Vagina (tissue), 2 donors: Measurements from ENCODE around the gene COA4. TPM values are rescaled to one million over a fixed set of nuclear protein-coding genes. Genes with fewer than 3 reads are reported as not detected.

Experiments used
- DNase-seq, 2 donors: peaks; one replicate each; pipeline ENCODE4 v3.0.0-alpha.2; 2017; ENCODE audit errors: extremely low spot score in 2 of 2
- H3K27ac ChIP-seq: fragments of 200-600 bp; sonication (generic); one replicate; pipeline ENCODE4 v1.5.1; 2019
- H3K27me3 ChIP-seq: fragments of 200-600 bp; sonication (generic); one replicate; pipeline ENCODE4 v1.5.1; 2019
- H3K36me3 ChIP-seq, 2 donors: fragments of 200-600 bp; sonication (generic); one replicate each; pipeline ENCODE4 v1.5.1; 2017 to 2019
- H3K4me1 ChIP-seq: fragments of 200-600 bp; sonication (generic); one replicate; pipeline ENCODE4 v1.5.1; 2019
- H3K4me3 ChIP-seq, 2 donors: fragments of 200-600 bp; sonication (generic); 1 replicate in 1 of 2; 2 replicates in 1 of 2; pipeline ENCODE4 v1.5.1; 2016 to 2019
- H3K9me3 ChIP-seq: fragments of 200-600 bp; sonication (generic); one replicate; pipeline ENCODE4 v1.5.1; 2019
- POLR2A ChIP-seq, 2 donors: fragments of 450-650 bp; IDR thresholded peaks; one replicate each; pipeline ENCODE4 v1.6.1; 2017; ENCODE audit warnings: antibody characterized with exemption in 2 of 2, mild to moderate bottlenecking in 2 of 2, moderate library complexity in 2 of 2
- POLR2AphosphoS5 ChIP-seq, 2 donors: sonication (generic); formaldehyde crosslinking; IDR thresholded peaks; one replicate each; pipeline ENCODE4 v1.9.0; 2017; ENCODE audit warnings: antibody characterized with exemption in 2 of 2, mild to moderate bottlenecking in 2 of 2, low read depth in 1 of 2; ENCODE audit not compliant: insufficient read depth in 1 of 2
- intact Hi-C: fragments of 100-400 bp; cut with DNase I; formaldehyde crosslinking; loops from one replicate; pipeline ENCODE4 v1.15.1; 2023
- total RNA-seq: library from RNA; depleted of rRNA; stranded (reverse); fragments of >200 nt; gene quantifications from one replicate; pipeline ENCODE4 v1.2.3, GENCODE V29; 2016
- TF ChIP-seq, protein P1 (sequence below), 3 experiments: fragments of 450-650 bp in 2 of 3; fragments of 200-600 bp in 1 of 3; sonication (generic) in 1 of 3; IDR thresholded peaks; one replicate each; pipeline ENCODE4 v1.5.1; 2017 to 2019; ENCODE audit warnings: antibody characterized with exemption in 3 of 3, mild to moderate bottlenecking in 2 of 3, moderate library complexity in 2 of 3

Gene COA4
- total RNA-seq, 1 donor from 2014 or later: 53.3 TPM

DNA sequence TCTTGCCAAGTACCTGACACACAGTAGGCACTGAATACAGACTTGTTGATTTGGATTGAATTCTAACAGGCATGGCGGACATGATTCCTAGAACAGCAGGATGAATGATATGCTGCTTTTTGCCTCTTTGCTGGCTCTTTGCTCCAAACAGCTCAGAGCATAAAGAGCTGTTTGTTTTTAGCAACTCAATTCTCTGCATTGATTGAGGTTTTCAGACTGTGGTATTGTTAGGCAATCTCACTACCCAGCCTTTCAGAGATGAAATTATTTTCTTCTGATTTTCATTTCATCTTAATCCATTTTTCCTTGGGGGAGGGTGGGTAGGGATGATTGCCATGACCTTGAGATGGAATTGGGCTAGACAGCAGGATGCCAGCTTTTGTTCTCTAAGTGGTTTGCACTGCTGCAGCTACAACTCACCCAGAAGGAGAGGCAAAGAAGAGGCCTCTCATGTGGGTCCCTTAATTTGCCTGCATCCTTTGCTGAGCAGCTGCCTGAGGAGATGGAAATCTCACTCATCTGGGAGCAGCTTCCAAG lies 20.5 kb downstream of the COA4 start:
- Histone ChIP-seq H3K9me3 (no peaks in the 10 kb centered on the region), H3K27me3 (no peaks in the 10 kb centered on the region), H3K4me3 (no peak overlapping the region), H3K4me1 (no peaks in the 10 kb centered on the region), H3K27ac (no peak overlapping the region), H3K36me3 (no peaks in the 10 kb centered on the region)
- TF ChIP-seq POLR2A (IDR thresholded peaks at IDR 0.05) (no peak), POLR2AphosphoS5 (IDR thresholded peaks at IDR 0.05; ENCODE audit: insufficient read depth in 1 of 2, low read depth in 1 of 2) (no peak)
- TF ChIP-seq, protein P1, sequence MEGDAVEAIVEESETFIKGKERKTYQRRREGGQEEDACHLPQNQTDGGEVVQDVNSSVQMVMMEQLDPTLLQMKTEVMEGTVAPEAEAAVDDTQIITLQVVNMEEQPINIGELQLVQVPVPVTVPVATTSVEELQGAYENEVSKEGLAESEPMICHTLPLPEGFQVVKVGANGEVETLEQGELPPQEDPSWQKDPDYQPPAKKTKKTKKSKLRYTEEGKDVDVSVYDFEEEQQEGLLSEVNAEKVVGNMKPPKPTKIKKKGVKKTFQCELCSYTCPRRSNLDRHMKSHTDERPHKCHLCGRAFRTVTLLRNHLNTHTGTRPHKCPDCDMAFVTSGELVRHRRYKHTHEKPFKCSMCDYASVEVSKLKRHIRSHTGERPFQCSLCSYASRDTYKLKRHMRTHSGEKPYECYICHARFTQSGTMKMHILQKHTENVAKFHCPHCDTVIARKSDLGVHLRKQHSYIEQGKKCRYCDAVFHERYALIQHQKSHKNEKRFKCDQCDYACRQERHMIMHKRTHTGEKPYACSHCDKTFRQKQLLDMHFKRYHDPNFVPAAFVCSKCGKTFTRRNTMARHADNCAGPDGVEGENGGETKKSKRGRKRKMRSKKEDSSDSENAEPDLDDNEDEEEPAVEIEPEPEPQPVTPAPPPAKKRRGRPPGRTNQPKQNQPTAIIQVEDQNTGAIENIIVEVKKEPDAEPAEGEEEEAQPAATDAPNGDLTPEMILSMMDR (IDR thresholded peaks at IDR 0.05): no peak
- no peak for DNase-seq
- intact Hi-C loops: no loop called here

DNA sequence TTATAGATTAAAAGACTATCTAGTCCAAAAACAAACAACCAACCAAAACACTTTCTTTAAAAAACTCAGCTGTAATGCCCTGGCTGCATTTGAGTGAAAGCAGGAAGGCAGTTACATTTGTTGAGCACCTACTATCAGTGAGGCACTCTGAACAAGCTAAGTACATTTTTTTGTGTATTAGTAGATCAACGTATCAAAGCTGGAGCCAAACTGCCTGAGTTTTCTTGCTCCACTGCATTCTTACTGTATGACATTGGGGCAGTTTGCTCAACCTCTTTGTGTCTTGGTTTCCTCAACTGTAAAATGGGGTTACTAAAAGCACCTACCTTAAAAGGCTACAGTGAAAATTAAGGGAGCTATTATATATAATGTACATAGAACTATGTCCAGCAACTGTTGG lies 22.0 kb downstream of the COA4 start:
- no peaks in the 10 kb centered on the region for H3K9me3 ChIP-seq
- intact Hi-C loops: no loop called here
- TF ChIP-seq, protein P1 (IDR thresholded peaks at IDR 0.05): no peak
- TF ChIP-seq POLR2A (IDR thresholded peaks at IDR 0.05): no peak
- TF ChIP-seq POLR2AphosphoS5 (IDR thresholded peaks at IDR 0.05; ENCODE audit: insufficient read depth in 1 of 2, low read depth in 1 of 2): no peak

DNA sequence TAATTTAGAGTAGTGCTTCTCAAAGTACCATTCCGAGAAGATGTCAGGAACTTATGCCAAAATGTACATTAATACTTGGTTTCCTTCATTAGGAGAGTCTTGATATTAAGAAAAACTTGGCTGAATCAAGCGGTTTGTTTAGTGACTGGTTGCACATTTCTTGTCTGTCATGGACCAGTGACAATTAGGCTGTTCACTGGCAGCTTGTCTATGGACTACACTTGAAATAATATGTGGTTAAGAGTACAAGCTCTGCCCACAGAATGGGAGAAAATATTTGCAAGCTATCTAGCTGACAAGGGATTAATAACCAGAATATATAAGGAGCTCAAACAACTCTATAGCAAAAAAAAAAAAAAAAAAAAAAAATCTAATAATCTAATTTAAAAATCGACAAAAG lies 24.6 kb downstream of the COA4 start:
- Histone ChIP-seq H3K27ac (no peak overlapping the region), H3K4me1 (no peaks in the 10 kb centered on the region), H3K9me3 (no peaks in the 10 kb centered on the region), H3K4me3 (no peak overlapping the region), H3K36me3 (peaks cover 0 to 7% of the 10 kb centered on the region in 2 donors), H3K27me3 (no peaks in the 10 kb centered on the region)
- intact Hi-C loops: no loop called here
- no peak for DNase-seq
- TF ChIP-seq, protein P1 (IDR thresholded peaks at IDR 0.05): no peak
- no peak for TF ChIP-seq POLR2A (IDR thresholded peaks at IDR 0.05)
- no peak for TF ChIP-seq POLR2AphosphoS5 (IDR thresholded peaks at IDR 0.05; ENCODE audit: insufficient read depth in 1 of 2, low read depth in 1 of 2)

More for the DNA sequence above, 22.0 kb downstream of the COA4 start:
- Histone ChIP-seq H3K4me1 (no peaks in the 10 kb centered on the region), H3K27ac (no peak overlapping the region), H3K36me3 (no peaks in the 10 kb centered on the region), H3K27me3 (no peaks in the 10 kb centered on the region), H3K4me3 (no peak overlapping the region)
- no peak for DNase-seq

DNA sequence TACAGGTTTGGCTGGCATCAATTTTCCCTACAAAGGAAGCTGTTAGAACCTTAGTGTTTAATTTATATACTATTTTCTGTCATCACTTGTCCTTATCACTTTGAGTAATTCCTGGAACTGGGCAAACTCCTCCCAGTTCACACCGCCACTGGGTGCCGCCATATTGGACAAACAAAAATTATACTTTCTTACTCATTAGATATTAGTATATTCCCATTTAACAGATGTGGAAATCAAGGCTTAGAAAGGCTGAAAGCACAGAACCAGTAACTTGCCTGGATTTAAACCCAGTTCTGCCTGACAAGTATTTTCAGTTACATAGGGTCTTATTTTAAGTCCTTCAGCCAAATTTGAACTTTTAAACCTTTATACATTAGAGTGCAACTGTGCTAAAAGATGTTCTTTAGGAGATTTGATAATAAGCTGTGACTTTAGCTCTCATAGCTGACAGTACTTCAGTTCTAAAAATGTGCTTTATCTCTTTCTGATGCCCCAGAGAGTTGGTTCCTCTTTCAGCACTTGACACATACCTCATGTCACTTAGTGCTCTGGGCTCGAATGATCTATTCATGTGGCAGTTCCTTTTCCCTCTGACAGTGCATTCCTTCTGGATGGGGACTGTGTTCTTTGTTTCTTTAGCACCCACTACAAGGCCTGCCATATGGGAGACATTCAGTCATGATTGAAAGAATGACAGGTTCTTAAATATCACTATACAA lies 25.4 kb downstream of the COA4 start:
- no peak for TF ChIP-seq POLR2A (IDR thresholded peaks at IDR 0.05)
- no peak for TF ChIP-seq POLR2AphosphoS5 (IDR thresholded peaks at IDR 0.05; ENCODE audit: insufficient read depth in 1 of 2, low read depth in 1 of 2)
- TF ChIP-seq, protein P1 (IDR thresholded peaks at IDR 0.05): no peak
- intact Hi-C loops: no loop called here
- Histone ChIP-seq H3K4me3 (no peak overlapping the region), H3K27me3 (no peaks in the 10 kb centered on the region), H3K9me3 (no peaks in the 10 kb centered on the region), H3K27ac (no peak overlapping the region), H3K4me1 (no peaks in the 10 kb centered on the region), H3K36me3 (peaks cover 0 to 11% of the 10 kb centered on the region in 2 donors)
- no peak for DNase-seq

DNA sequence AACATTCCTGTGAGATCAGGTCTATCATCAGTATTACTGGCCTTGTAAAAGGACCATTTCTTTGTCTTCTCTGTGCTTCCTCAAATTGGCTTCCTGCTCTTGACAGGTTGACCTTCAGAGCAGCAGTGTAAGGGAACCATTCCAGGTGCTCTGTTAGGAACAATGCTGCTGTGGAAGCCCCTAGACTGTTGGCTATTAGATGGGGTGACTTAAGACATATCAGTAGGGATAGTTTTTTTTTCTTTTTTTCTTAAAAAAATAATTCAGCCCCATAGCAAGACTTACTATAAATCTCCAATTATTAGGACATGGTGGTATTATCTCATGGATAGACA lies 37.6 kb downstream of the COA4 start:
- H3K36me3 ChIP-seq: peaks cover 0 to 15% of the 10 kb centered on the region in 2 donors
- H3K27ac ChIP-seq: no peak overlapping the region
- intact Hi-C loops: no loop called here
- DNase-seq: no peak
- TF ChIP-seq, protein P1 (IDR thresholded peaks at IDR 0.05): no peak
- TF ChIP-seq POLR2AphosphoS5 (IDR thresholded peaks at IDR 0.05; ENCODE audit: insufficient read depth in 1 of 2, low read depth in 1 of 2) (no peak), POLR2A (IDR thresholded peaks at IDR 0.05) (no peak)
- H3K4me1 ChIP-seq: no peaks in the 10 kb centered on the region
- H3K9me3 ChIP-seq: no peaks in the 10 kb centered on the region
- H3K4me3 ChIP-seq: no peak overlapping the region
- no peaks in the 10 kb centered on the region for H3K27me3 ChIP-seq
